H9 (cell line): ENCODE measurements around the gene SH3RF3. TPM values are rescaled to one million over a fixed set of nuclear protein-coding genes. Genes with fewer than 3 reads are reported as not detected.

Source experiments
- DNase-seq: peaks from one replicate; pipeline ENCODE4 v3.0.0-alpha.2; 2017
- H2AFZ ChIP-seq: one replicate; pipeline ENCODE4 v1.6.1; 2013; ENCODE audit warnings: mild to moderate bottlenecking, low read length, control low read depth, moderate library complexity
- H2AK5ac ChIP-seq: 2 replicates; pipeline ENCODE4 v1.6.1; 2013; ENCODE audit warnings: low read length, control low read depth, mixed read lengths; ENCODE audit not compliant: insufficient read length
- H2BK120ac ChIP-seq: one replicate; pipeline ENCODE4 v1.6.1; 2013; ENCODE audit warnings: low read depth, mild to moderate bottlenecking, low read length, control low read depth, inconsistent platforms; ENCODE audit not compliant: poor library complexity, severe bottlenecking
- H2BK12ac ChIP-seq: 2 replicates; pipeline ENCODE4 v1.6.1; 2013; ENCODE audit warnings: low read length, control low read depth, mixed read lengths, low read depth; ENCODE audit not compliant: insufficient read length
- H2BK15ac ChIP-seq: 2 replicates; pipeline ENCODE4 v1.6.1; 2013; ENCODE audit warnings: low read depth, low read length, control low read depth
- H2BK20ac ChIP-seq: one replicate; pipeline ENCODE4 v1.6.1; 2013; ENCODE audit warnings: low read depth, mild to moderate bottlenecking, low read length, control low read depth, inconsistent platforms; ENCODE audit not compliant: poor library complexity, severe bottlenecking
- H2BK5ac ChIP-seq: 2 replicates; pipeline ENCODE4 v1.6.1; 2013; ENCODE audit warnings: low read length, control low read depth, mixed read lengths; ENCODE audit not compliant: insufficient read length
- H3K14ac ChIP-seq: 2 replicates; pipeline ENCODE4 v1.6.1; 2013; ENCODE audit warnings: low read length, control low read depth; ENCODE audit not compliant: insufficient read depth
- H3K18ac ChIP-seq: 2 replicates; pipeline ENCODE4 v1.6.1; 2013; ENCODE audit warnings: low read depth, mild to moderate bottlenecking, mixed read lengths, low read length, control low read depth; ENCODE audit not compliant: insufficient read length
- H3K23ac ChIP-seq: 2 replicates; pipeline ENCODE4 v1.6.1; 2013; ENCODE audit warnings: low read length, control low read depth, mixed read lengths, low read depth; ENCODE audit not compliant: insufficient read length
- H3K23me2 ChIP-seq: 2 replicates; pipeline ENCODE4 v1.6.1; 2013; ENCODE audit warnings: low read depth, mild to moderate bottlenecking, mixed read lengths, low read length, control low read depth; ENCODE audit not compliant: insufficient read length, poor library complexity, severe bottlenecking
- H3K27ac ChIP-seq: 2 replicates; pipeline ENCODE4 v1.5.1; 2013; ENCODE audit warnings: low read length, control low read depth, mixed read lengths, low read depth; ENCODE audit not compliant: insufficient read length
- H3K27me3 ChIP-seq: 2 replicates; pipeline ENCODE4 v1.6.1; 2013; ENCODE audit warnings: low read length, control low read depth, inconsistent platforms; ENCODE audit not compliant: insufficient read depth
- H3K4ac ChIP-seq: 2 replicates; pipeline ENCODE4 v1.6.1; 2013; ENCODE audit warnings: low read depth, mild to moderate bottlenecking, control low read depth, inconsistent platforms, low read length, moderate library complexity
- H3K4me1 ChIP-seq: 2 replicates; pipeline ENCODE4 v1.6.1; 2013; ENCODE audit warnings: low read length, control low read depth, inconsistent platforms; ENCODE audit not compliant: insufficient read depth
- H3K4me2 ChIP-seq: 2 replicates; pipeline ENCODE4 v1.6.1; 2013; ENCODE audit warnings: low read length, control low read depth, mixed read lengths; ENCODE audit not compliant: insufficient read length, insufficient read depth
- H3K56ac ChIP-seq: 2 replicates; pipeline ENCODE4 v1.6.1; 2013; ENCODE audit warnings: low read depth, mild to moderate bottlenecking, mixed read lengths, low read length, control low read depth; ENCODE audit not compliant: insufficient read length
- H3K79me1 ChIP-seq: 2 replicates; pipeline ENCODE4 v1.6.1; 2013; ENCODE audit warnings: low read depth, mild to moderate bottlenecking, moderate library complexity, low read length, control low read depth, inconsistent platforms; ENCODE audit not compliant: insufficient read depth, poor library complexity, severe bottlenecking
- H3K79me2 ChIP-seq: 2 replicates; pipeline ENCODE4 v1.6.1; 2013; ENCODE audit warnings: low read length, control low read depth, inconsistent platforms; ENCODE audit not compliant: insufficient read depth
- H3K9ac ChIP-seq: 2 replicates; pipeline ENCODE4 v1.6.1; 2013; ENCODE audit warnings: low read length, control low read depth, mixed read lengths; ENCODE audit not compliant: insufficient read length; ENCODE audit errors: extremely low read depth
- H3K9me3 ChIP-seq: one replicate; pipeline ENCODE4 v1.6.1; 2013; ENCODE audit warnings: low read depth, low read length, inconsistent platforms; ENCODE audit not compliant: control insufficient read depth
- H3T11ph ChIP-seq: one replicate; pipeline ENCODE4 v1.6.1; 2013; ENCODE audit warnings: mild to moderate bottlenecking, low read length, control low read depth, inconsistent platforms
- H4K20me1 ChIP-seq: one replicate; pipeline ENCODE4 v1.6.1; 2013; ENCODE audit not compliant: control insufficient read depth, insufficient read length, insufficient read depth
- H4K5ac ChIP-seq: 2 replicates; pipeline ENCODE4 v1.6.1; 2013; ENCODE audit warnings: low read depth, mild to moderate bottlenecking, mixed read lengths, low read length, control low read depth; ENCODE audit not compliant: insufficient read length
- H4K8ac ChIP-seq: replicated peaks from 2 replicates; pipeline ENCODE4 v1.6.1; 2013; ENCODE audit warnings: low read length, control low read depth, mixed read lengths, low read depth; ENCODE audit not compliant: insufficient read length
- H4K91ac ChIP-seq: 2 replicates; pipeline ENCODE4 v1.6.1; 2013; ENCODE audit warnings: low read depth, mild to moderate bottlenecking, moderate library complexity, mixed read lengths, low read length, control low read depth; ENCODE audit not compliant: insufficient read length
- H3K27ac Mint-ChIP-seq, 3 experiments: 2 replicates in 2 of 3; 3 replicates in 1 of 3; pipeline ENCODE4 v1.8.0; 2020 to 2021; ENCODE audit warnings: mixed read lengths in 3 of 3, mild to moderate bottlenecking in 1 of 3, moderate library complexity in 1 of 3
- H3K27me3 Mint-ChIP-seq: 2 replicates; pipeline ENCODE4 v1.8.0; 2021; ENCODE audit warnings: low read depth, mild to moderate bottlenecking, moderate library complexity, mixed read lengths
- H3K36me3 Mint-ChIP-seq, 3 experiments: 2 replicates in 2 of 3; 3 replicates in 1 of 3; pipeline ENCODE4 v1.8.0; 2020 to 2021; ENCODE audit warnings: low read depth in 3 of 3, mixed read lengths in 3 of 3; ENCODE audit not compliant: insufficient read depth in 1 of 3
- H3K4me1 Mint-ChIP-seq, 2 experiments: 2 replicates each; pipeline ENCODE4 v1.8.0; 2020; ENCODE audit warnings: mixed read lengths in 2 of 2
- H3K4me3 Mint-ChIP-seq, 2 experiments: 2 replicates in 1 of 2; 3 replicates in 1 of 2; pipeline ENCODE4 v1.8.0; 2020 to 2021; ENCODE audit warnings: mild to moderate bottlenecking in 2 of 2, mixed read lengths in 2 of 2, moderate library complexity in 1 of 2
- H3K9me3 Mint-ChIP-seq, 2 experiments: 2 replicates in 1 of 2; 3 replicates in 1 of 2; pipeline ENCODE4 v1.8.0; 2020; ENCODE audit warnings: mild to moderate bottlenecking in 2 of 2, mixed read lengths in 2 of 2, moderate library complexity in 1 of 2
- CTCF ChIP-seq: fragments of 200-600 bp; sonication (generic); conservative IDR thresholded peaks from 3 replicates; pipeline ENCODE4 v1.8.0; 2021; ENCODE audit warnings: antibody characterized with exemption, mild to moderate bottlenecking
- WGBS: extraction: QIAGEN DNeasy Blood & Tissue Kit; methylation state at CpG from one replicate; pipeline ENCODE4 v1.1.7; 2013; ENCODE audit warnings: missing lambda C conversion rate, low lambda C conversion rate, mixed read lengths; ENCODE audit not compliant: insufficient read length; ENCODE audit errors: extremely low coverage; 5-methylcytosine and 5-hydroxymethylcytosine counted together
- total RNA-seq: library from RNA; stranded (reverse); gene quantifications from 2 replicates; pipeline ENCODE4 v1.2.1, GENCODE V29; 2021

SH3RF3 gene
- total RNA-seq, 1 experiment from 2014 or later = 0.46 TPM

GRCh38 chr2:109481599-109481998 is 352.6 kb downstream of the SH3RF3 start:
- no peaks in the 10 kb centered on the region for H3K9me3 Mint-ChIP-seq
- Histone ChIP-seq H3K4me2 (no peak overlapping the region), H3K4me1 (no peaks in the 10 kb centered on the region), H3K14ac (no peak overlapping the region), H3K27ac (no peak overlapping the region), H3K79me2 (no peaks in the 10 kb centered on the region), H3K9me3 (no peaks in the 10 kb centered on the region), H3K56ac (no peak overlapping the region), H3K79me1 (no peaks in the 10 kb centered on the region), H2AFZ (no peak overlapping the region), H3K18ac (no peak overlapping the region), H3K27me3 (no peaks in the 10 kb centered on the region), H2BK120ac (no peak overlapping the region), H3K4ac (no peak overlapping the region), H3T11ph (no peak overlapping the region), H3K9ac (no peak overlapping the region), H3K23ac (no peak overlapping the region), H4K8ac (no peak overlapping the region), H2AK5ac (no peak overlapping the region), H3K23me2 (no peaks in the 10 kb centered on the region), H2BK5ac (no peak overlapping the region), H2BK15ac (no peak overlapping the region), H4K91ac (no peak overlapping the region), H2BK20ac (no peak overlapping the region), H4K5ac (no peak overlapping the region), H4K20me1 (no peaks in the 10 kb centered on the region), H2BK12ac (no peak overlapping the region)
- no peak for TF ChIP-seq CTCF
- H3K27me3 Mint-ChIP-seq = no peaks in the 10 kb centered on the region; the same call in none of the 2 replicates
- no peak overlapping the region for H3K4me3 Mint-ChIP-seq
- H3K27ac Mint-ChIP-seq = no peak overlapping the region
- no peak for DNase-seq
- no CpG with 5 or more reads among the region's 9 CpGs for WGBS
- H3K4me1 Mint-ChIP-seq = no peaks in the 10 kb centered on the region
- H3K36me3 Mint-ChIP-seq = no peaks in the 10 kb centered on the region
